ENCODE data around the gene ASIC4. TPM values are rescaled to one million over a fixed set of nuclear protein-coding genes. Genes with fewer than 3 reads are reported as not detected.
A peak's percentile ranks its signal among the peaks of the same experiment; 100 is the strongest.

ASIC4 gene
- total and polyA plus RNA-seq, 2 of the 8 experiments (the other 6 are each of a cell fraction or from before 2014, with no cell fraction given), result 0.12 to 0.22 TPM

GRCh38 chr2:219496825-219497494 is 17.3 kb upstream of the ASIC4 start (continued):
- TF ChIP-seq E2F6 (IDR thresholded peaks at IDR 0.05) (no peak), BCL11A (IDR thresholded peaks at IDR 0.05; ENCODE audit: low read depth in 2 of 2, low read length in 2 of 2) (no peak), EP300 (IDR thresholded peaks at IDR 0.05; ENCODE audit: borderline replicate concordance in 1 of 2, low read depth in 2 of 2, low read length in 2 of 2) (no peak), RXRA (IDR thresholded peaks at IDR 0.05; ENCODE audit: insufficient read depth, low read depth, low read length) (no peak), SRF (IDR thresholded peaks at IDR 0.05; ENCODE audit: low read depth, low read length) (no peak), GTF2F1 (IDR thresholded peaks at IDR 0.05; ENCODE audit: borderline replicate concordance, low read depth, low read length) (no peak), TBP (IDR thresholded peaks at IDR 0.05; ENCODE audit: low read depth, low read length) (no peak; the same call in 1 of the 2 replicates), SP1 (IDR thresholded peaks at IDR 0.05; ENCODE audit: low read depth, low read length) (no peak), BRCA1 (IDR thresholded peaks at IDR 0.05; ENCODE audit: low read depth, low read length) (no peak), HDAC2 (IDR thresholded peaks at IDR 0.05; ENCODE audit: borderline replicate concordance in 1 of 2, low read depth in 2 of 2, low read length in 2 of 2) (no peak), SIRT6 (IDR thresholded peaks at IDR 0.05; ENCODE audit: low read length) (no peak), CEBPB (IDR thresholded peaks at IDR 0.05; ENCODE audit: low read depth, low read length) (no peak), YY1 (IDR thresholded peaks at IDR 0.05; ENCODE audit: low read depth, low read length) (no peak), CREB1 (IDR thresholded peaks at IDR 0.05) (no peak), RBBP5 (IDR thresholded peaks at IDR 0.05; ENCODE audit: borderline replicate concordance, low read depth, low read length) (0 out of 2 replicates have a peak, but pooled peaks have one; percentile 35), EZH2 (IDR thresholded peaks at IDR 0.05; ENCODE audit: low read depth, low read length, severe bottlenecking) (peak; percentile 89), MAX (IDR thresholded peaks at IDR 0.05) (no peak), NRF1 (IDR thresholded peaks at IDR 0.05; ENCODE audit: low read depth, low read length) (no peak), NANOG (IDR thresholded peaks at IDR 0.05; ENCODE audit: insufficient read depth, low read depth, low read length, poor library complexity, severe bottlenecking) (no peak), FOSL1 (IDR thresholded peaks at IDR 0.05; ENCODE audit: insufficient read depth, low read depth, low read length) (no peak), USF2 (IDR thresholded peaks at IDR 0.05; ENCODE audit: low read length) (no peak), JUND (IDR thresholded peaks at IDR 0.05; ENCODE audit: low read length) (no peak)
